Inferior parietal cortex (tissue), 1 donor: ENCODE data around the gene COQ10B.

Source experiments
- DNase-seq: peaks from one replicate; pipeline ENCODE4 v3.0.0-alpha.2; 2016; ENCODE audit errors: extremely low spot score

Gene COQ10B

GRCh38 chr2:197500503-197501131 is 47.3 kb downstream of the COQ10B start:
- peak; percentile 35 for DNase-seq

GRCh38 chr2:197502201-197502600 is 48.8 kb downstream of the COQ10B start:
- DNase-seq, result no peak

GRCh38 chr2:197502685-197503084 is 49.3 kb downstream of the COQ10B start:
- DNase-seq, result no peak

GRCh38 chr2:197504000-197504399 is 50.6 kb downstream of the COQ10B start:
- DNase-seq, result no peak

GRCh38 chr2:197504512-197504911 is 51.2 kb downstream of the COQ10B start:
- no peak for DNase-seq

- no peak for DNase-seq
Observed at GRCh38 chr2:197506658-197507057, 53.3 kb downstream of the COQ10B start.

- DNase-seq, result no peak
Observed at GRCh38 chr2:197513915-197514314, 60.6 kb downstream of the COQ10B start.

GRCh38 chr2:197514754-197515153 is 61.4 kb downstream of the COQ10B start:
- DNase-seq, result no peak

- DNase-seq, result peak; percentile 72
Observed at GRCh38 chr2:197515315-197515738, 62.0 kb downstream of the COQ10B start.

GRCh38 chr2:197515739-197516392 is 62.5 kb downstream of the COQ10B start, which contains the start of gene MOB4:
MOB4 (plus strand) TSS chr2:197516066; CDS start chr2:197516087, 21 bp downstream.
- peak; percentile 94 for DNase-seq

GRCh38 chr2:197516393-197516761 is 63.0 kb downstream of the COQ10B start:
- no peak for DNase-seq

GRCh38 chr2:197517150-197517549 is 63.8 kb downstream of the COQ10B start:
- DNase-seq, result no peak
